WTC11 (cell line): ENCODE measurements around the gene PDE11A. TPM values are rescaled to one million over a fixed set of nuclear protein-coding genes. Genes with fewer than 3 reads are reported as not detected.

ENCODE experiments used
- ATAC-seq: fragments of 200-7000 bp; cut with Tn5 transposase; 2 replicates; pipeline ENCODE4 v1.10.0; 2021; ENCODE audit warnings: mild to moderate bottlenecking, moderate library complexity
- CTCF ChIA-PET: fragments of 300-600 bp; sonication (Branson Sonifier 250); formaldehyde crosslinking; loops from one replicate; lab custom pipeline; 2021; ENCODE audit warnings: antibody characterized with exemption; lab: Charles Lee
- POLR2A ChIA-PET: fragments of 350-600 bp; sonication (Branson Sonifier 250); formaldehyde crosslinking; loops from one replicate; lab custom pipeline; 2021; ENCODE audit warnings: antibody characterized with exemption; lab: Charles Lee
- DNase-seq: peaks from one replicate; pipeline ENCODE4 v3.0.0; 2021; ENCODE audit warnings: low spot score
- H3K27ac Mint-ChIP-seq: 2 replicates; pipeline ENCODE4 v1.8.0; 2021; ENCODE audit warnings: mixed read lengths
- H3K27me3 Mint-ChIP-seq: 2 replicates; pipeline ENCODE4 v1.8.0; 2021; ENCODE audit warnings: low read depth, mild to moderate bottlenecking, moderate library complexity, mixed read lengths
- H3K36me3 Mint-ChIP-seq: 2 replicates; pipeline ENCODE4 v1.8.0; 2021; ENCODE audit warnings: mixed read lengths
- H3K4me1 Mint-ChIP-seq: 2 replicates; pipeline ENCODE4 v1.8.0; 2022; ENCODE audit warnings: mixed read lengths
- H3K4me3 Mint-ChIP-seq: 2 replicates; pipeline ENCODE4 v1.8.0; 2021; ENCODE audit warnings: mild to moderate bottlenecking, moderate library complexity, mixed read lengths
- H3K9me3 Mint-ChIP-seq: 2 replicates; pipeline ENCODE4 v1.8.0; 2021; ENCODE audit warnings: mixed read lengths
- AFF4 ChIP-seq: sonication (generic); formaldehyde crosslinking; IDR thresholded peaks from 2 replicates; pipeline ENCODE4 v1.8.1; 2023; ENCODE audit warnings: mild to moderate bottlenecking, missing genetic modification reagents, borderline replicate concordance
- ATF1 ChIP-seq: sonication (generic); formaldehyde crosslinking; IDR thresholded peaks from 2 replicates; pipeline ENCODE4 v1.8.1; 2023; ENCODE audit warnings: mild to moderate bottlenecking, moderate library complexity, missing genetic modification reagents
- CBFB ChIP-seq: sonication (generic); formaldehyde crosslinking; IDR thresholded peaks from 2 replicates; pipeline ENCODE4 v1.8.1; 2022; ENCODE audit warnings: mild to moderate bottlenecking, low read depth, missing genetic modification reagents
- CREM ChIP-seq: sonication (generic); formaldehyde crosslinking; IDR thresholded peaks from 2 replicates; pipeline ENCODE4 v1.8.1; 2022; ENCODE audit warnings: mild to moderate bottlenecking, missing genetic modification reagents, moderate library complexity
- E2F1 ChIP-seq: sonication (generic); formaldehyde crosslinking; IDR thresholded peaks from 2 replicates; pipeline ENCODE4 v1.8.0; 2022; ENCODE audit warnings: mild to moderate bottlenecking, missing genetic modification reagents
- ELF4 ChIP-seq: sonication (generic); formaldehyde crosslinking; IDR thresholded peaks from 2 replicates; pipeline ENCODE4 v1.8.1; 2022; ENCODE audit warnings: low read depth, mild to moderate bottlenecking, moderate library complexity, missing genetic modification reagents
- HMGA2 ChIP-seq: fragments of 250-450 bp; sonication (Bioruptor Pico); IDR thresholded peaks from 2 replicates; pipeline ENCODE4 v1.4.0; 2021; ENCODE audit warnings: mild to moderate bottlenecking, moderate library complexity
- JUN ChIP-seq: sonication (generic); formaldehyde crosslinking; IDR thresholded peaks from 2 replicates; pipeline ENCODE4 v1.8.0; 2023; ENCODE audit warnings: mild to moderate bottlenecking, missing genetic modification reagents
- KAT7 ChIP-seq: sonication (generic); formaldehyde crosslinking; IDR thresholded peaks from 2 replicates; pipeline ENCODE4 v1.8.1; 2023; ENCODE audit warnings: missing genetic modification reagents, mild to moderate bottlenecking, borderline replicate concordance
- NFATC4 ChIP-seq: fragments of 250-450 bp; sonication (Bioruptor Pico); IDR thresholded peaks from 2 replicates; pipeline ENCODE4 v1.9.0; 2021; ENCODE audit warnings: mild to moderate bottlenecking
- NFE2L1 ChIP-seq: sonication (generic); formaldehyde crosslinking; IDR thresholded peaks from 2 replicates; pipeline ENCODE4 v1.8.1; 2023; ENCODE audit warnings: missing genetic modification reagents
- NR1H2 ChIP-seq: sonication (generic); formaldehyde crosslinking; IDR thresholded peaks from 2 replicates; pipeline ENCODE4 v1.9.0; 2021; ENCODE audit warnings: mild to moderate bottlenecking, moderate library complexity, missing genetic modification reagents
- OVOL2 ChIP-seq: fragments of 250-450 bp; sonication (Bioruptor Pico); IDR thresholded peaks from 2 replicates; pipeline ENCODE4 v1.9.0; 2021; ENCODE audit warnings: mild to moderate bottlenecking, borderline replicate concordance
- PREB ChIP-seq: sonication (generic); formaldehyde crosslinking; IDR thresholded peaks from 2 replicates; pipeline ENCODE4 v1.8.1; 2022; ENCODE audit warnings: mild to moderate bottlenecking, missing genetic modification reagents, moderate library complexity, borderline replicate concordance
- RORB ChIP-seq: fragments of 250-450 bp; sonication (Bioruptor Pico); IDR thresholded peaks from 2 replicates; pipeline ENCODE4 v1.9.0; 2021; ENCODE audit warnings: mild to moderate bottlenecking
- TEAD4 ChIP-seq: sonication (generic); formaldehyde crosslinking; IDR thresholded peaks from 2 replicates; pipeline ENCODE4 v1.8.0; 2022; ENCODE audit warnings: mild to moderate bottlenecking, missing genetic modification reagents
- USF1 ChIP-seq: sonication (generic); formaldehyde crosslinking; IDR thresholded peaks from 2 replicates; pipeline ENCODE4 v1.8.0; 2022; ENCODE audit warnings: mild to moderate bottlenecking, missing genetic modification reagents
- ZNF219 ChIP-seq: sonication (generic); formaldehyde crosslinking; IDR thresholded peaks from 2 replicates; pipeline ENCODE4 v1.8.0; 2023; ENCODE audit warnings: missing genetic modification reagents, mild to moderate bottlenecking, borderline replicate concordance
- ZNF281 ChIP-seq: sonication (generic); formaldehyde crosslinking; IDR thresholded peaks from 2 replicates; pipeline ENCODE4 v1.8.0; 2023; ENCODE audit warnings: mild to moderate bottlenecking, missing genetic modification reagents
- ZNF396 ChIP-seq: fragments of 250-450 bp; sonication (Bioruptor Pico); IDR thresholded peaks from 2 replicates; pipeline ENCODE4 v1.8.0; 2021; ENCODE audit warnings: mild to moderate bottlenecking, moderate library complexity, borderline replicate concordance
- ZNF423 ChIP-seq: fragments of 250-450 bp; sonication (Bioruptor Pico); IDR thresholded peaks from 2 replicates; pipeline ENCODE4 v2.1.2; 2022; ENCODE audit warnings: mild to moderate bottlenecking, moderate library complexity
- ZNF671 ChIP-seq: fragments of 250-450 bp; sonication (Bioruptor Pico); IDR thresholded peaks from 2 replicates; pipeline ENCODE4 v1.8.0; 2021; ENCODE audit warnings: mild to moderate bottlenecking
- total RNA-seq: library from RNA; stranded (reverse); gene quantifications from 3 replicates; pipeline ENCODE4 v1.2.3, GENCODE V29; 2021
- TF ChIP-seq, protein P1 (sequence below): fragments of 250-450 bp; sonication (Bioruptor Pico); conservative IDR thresholded peaks from 2 replicates; pipeline ENCODE4 v1.9.0; 2021; ENCODE audit warnings: mild to moderate bottlenecking

Gene PDE11A
- total RNA-seq, 1 experiment from 2014 or later, result 0.13 TPM

- TF ChIP-seq, protein P1, sequence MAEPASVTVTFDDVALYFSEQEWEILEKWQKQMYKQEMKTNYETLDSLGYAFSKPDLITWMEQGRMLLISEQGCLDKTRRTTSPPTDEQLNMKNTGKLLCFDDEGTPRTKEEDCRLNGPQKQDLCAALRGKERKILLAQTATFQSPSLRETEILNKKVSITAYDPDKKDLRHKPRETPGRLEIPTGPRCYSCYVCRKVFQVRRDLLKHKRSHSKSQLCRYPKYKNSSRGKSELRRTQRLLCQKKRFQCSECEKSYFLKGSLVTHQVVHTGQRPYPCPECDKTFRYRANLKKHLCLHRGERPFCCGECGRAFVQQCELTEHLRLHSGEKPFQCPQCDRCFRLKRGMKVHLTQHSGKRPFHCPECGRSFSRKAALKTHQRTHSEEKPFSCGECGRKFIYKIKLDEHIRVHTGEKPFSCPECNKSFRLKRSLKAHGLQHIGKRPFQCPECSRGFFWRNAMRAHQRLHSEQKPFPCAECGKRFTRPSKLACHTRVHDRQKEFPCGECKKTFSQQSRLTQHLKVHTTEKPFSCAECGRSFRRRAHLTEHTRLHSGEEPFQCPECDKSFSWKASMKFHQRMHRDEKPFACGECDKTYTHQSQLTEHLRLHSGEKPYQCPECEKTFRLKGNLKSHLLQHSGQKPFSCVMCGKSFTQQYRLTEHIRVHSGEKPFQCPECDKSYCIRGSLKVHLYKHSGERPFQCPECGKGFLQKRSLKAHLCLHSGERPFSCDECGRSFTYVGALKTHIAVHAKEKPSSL (CRISPR knock-in tag), result no peak
- TF ChIP-seq ELF4 (no peak), CREM (CRISPR knock-in tag) (no peak), NR1H2 (no peak), JUN (no peak)
Observed at GRCh38 chr2:177708660-177709444, 363.7 kb downstream of the PDE11A start (continued).

DNA sequence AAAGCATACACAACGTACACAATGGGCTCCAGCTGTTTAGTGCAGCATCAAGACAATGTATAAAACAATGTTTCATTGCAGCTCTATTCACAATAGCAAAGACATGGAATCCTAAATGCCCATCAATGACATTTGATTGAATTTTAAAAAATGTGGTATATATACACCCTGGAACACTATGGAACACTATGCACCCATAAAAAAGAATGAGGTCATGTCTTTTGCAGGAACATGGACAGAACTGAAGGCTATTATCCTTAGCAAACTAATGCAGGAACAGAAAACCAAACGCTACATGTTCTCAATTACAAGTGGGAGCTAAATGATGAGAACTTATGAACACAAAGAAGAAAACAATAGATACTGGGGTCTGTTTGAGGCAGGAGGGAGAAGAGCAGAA is 364.5 kb downstream of the PDE11A start:
- Mint-ChIP-seq H3K4me1 (no peaks in the 10 kb centered on the region), H3K4me3 (no peak overlapping the region), H3K9me3 (no peaks in the 10 kb centered on the region), H3K36me3 (no peaks in the 10 kb centered on the region), H3K27ac (no peak overlapping the region), H3K27me3 (peaks cover 15% of the 10 kb centered on the region)
- no peak for TF ChIP-seq AFF4 (CRISPR knock-in tag)
- no peak for TF ChIP-seq ATF1 (CRISPR knock-in tag)
- no peak for TF ChIP-seq ZNF281 (CRISPR knock-in tag)
- no peak for TF ChIP-seq PREB (CRISPR knock-in tag)
- TF ChIP-seq NFATC4 (CRISPR knock-in tag), result no peak
- TF ChIP-seq OVOL2, result no peak
- TF ChIP-seq TEAD4 (CRISPR knock-in tag), result no peak
- no peak for TF ChIP-seq ZNF219 (CRISPR knock-in tag)
- TF ChIP-seq E2F1, result no peak
- TF ChIP-seq HMGA2, result no peak
- TF ChIP-seq ZNF671 (CRISPR knock-in tag), result no peak
- no peak for TF ChIP-seq ZNF396 (CRISPR knock-in tag)
- TF ChIP-seq CBFB (CRISPR knock-in tag), result no peak
- no peak for TF ChIP-seq RORB (CRISPR knock-in tag)
- no peak for TF ChIP-seq KAT7 (CRISPR knock-in tag)
- TF ChIP-seq ZNF423 (CRISPR knock-in tag), result no peak
- no peak for TF ChIP-seq USF1 (CRISPR knock-in tag)
- TF ChIP-seq NFE2L1, result no peak
- ChIA-PET CTCF (interaction anchor here (0.9 to 1.4 kb wide), 2 partner anchors 218 to 544 kb away, joined by 3 read pairs; no protein-coding TSS in a partner anchor), POLR2A (no interaction called here)
- ATAC-seq, result no peak
- no peak for DNase-seq
